Measurements from ENCODE around the gene TMEM125.

GRCh38 chr1:43280692-43281091 is 10.9 kb downstream of the TMEM125 start:
- TF ChIP-seq POLR2A (IDR thresholded peaks at IDR 0.05) (no peak), CTCF (IDR thresholded peaks at IDR 0.05) (no peak), POLR2AphosphoS5 (IDR thresholded peaks at IDR 0.05; ENCODE audit: insufficient read depth in 1 of 2, low read depth in 1 of 2) (no peak)
